Ovary (tissue), 9 donors: ENCODE measurements around the gene MDFI. TPM values are rescaled to one million over a fixed set of nuclear protein-coding genes. Genes with fewer than 3 reads are reported as not detected.
A peak's percentile ranks its signal among the peaks of the same experiment; 100 is the strongest.

ENCODE experiments used
- DNase-seq, 5 donors: peaks; one replicate each; pipeline ENCODE4 v3.0.0-alpha.2; 2019 to 2020
- H3K27ac ChIP-seq, 2 donors: fragments of 200-600 bp; one replicate each; pipeline versions ENCODE4 v1.5.1 to v1.8.0; 2019 to 2022
- H3K27me3 ChIP-seq: fragments of 200-600 bp; one replicate; pipeline ENCODE4 v1.8.0; 2022
- H3K36me3 ChIP-seq: fragments of 200-600 bp; sonication (generic); one replicate; pipeline ENCODE4 v1.5.1; 2019
- H3K4me1 ChIP-seq: one replicate; pipeline ENCODE4 v1.8.1; 2013; ENCODE audit warnings: mild to moderate bottlenecking, moderate library complexity; ENCODE audit not compliant: insufficient read depth
- H3K4me3 ChIP-seq: fragments of 200-600 bp; sonication (generic); one replicate; pipeline ENCODE4 v1.5.1; 2017
- H3K9me3 ChIP-seq, 2 donors: fragments of 200-600 bp in 1 of 2; sonication (generic) in 1 of 2; one replicate each; pipeline versions ENCODE4 v1.5.1 to v1.8.1; 2013 to 2019; ENCODE audit warnings: mild to moderate bottlenecking in 1 of 2, moderate library complexity in 1 of 2
- EP300 ChIP-seq: sonication (generic); formaldehyde crosslinking; IDR thresholded peaks from one replicate; pipeline ENCODE4 v1.6.1; 2017; ENCODE audit warnings: antibody characterized with exemption
- POLR2A ChIP-seq: fragments of 450-650 bp; IDR thresholded peaks from one replicate; pipeline ENCODE4 v1.6.1; 2017; ENCODE audit warnings: antibody characterized with exemption, mild to moderate bottlenecking, moderate library complexity
- WGBS, 3 donors: extraction: QIAGEN DNeasy Blood & Tissue Kit in 1 of 3; methylation state at CpG; one replicate each; pipeline versions ENCODE4 v1.1.5 to v1.1.7; 2013 to 2017; 5-methylcytosine and 5-hydroxymethylcytosine counted together
- intact Hi-C, 4 donors: fragments of 100-400 bp; cut with DNase I; formaldehyde crosslinking; loops; one replicate each; pipeline versions ENCODE4 v1.11.0 to v1.15.1; 2022 to 2023
- polyA plus RNA-seq, 2 donors: library from polyadenylated mRNA; stranded (reverse); fragments of 200-250 nt in 1 of 2; fragments of 350-450 nt in 1 of 2; fragmentation: Illumina TruSeq in 1 of 2; extraction: RNeasy Lipid Tissue Mini Kit (QIAGEN cat#74804) in 1 of 2; gene quantifications; one replicate each; pipeline ENCODE4 v1.2.3, GENCODE V29; 2013 to 2014
- total RNA-seq, 7 donors: library from RNA; depleted of rRNA in 2 of 7; stranded (reverse); fragments of >200 nt in 2 of 7; fragmentation: NEBNext Ultra II Directional in 3 of 7; extraction: Animal tissue kit (Norgen Biotek cat#: 25700) in 3 of 7; gene quantifications; one replicate each; pipeline versions ENCODE4 v1.1.0 to v1.2.4, GENCODE V29; 2016 to 2023
- TF ChIP-seq, protein P1 (sequence below), 3 donors: fragments of 450-650 bp in 2 of 3; fragments of 200-600 bp in 1 of 3; IDR thresholded peaks; one replicate each; pipeline versions ENCODE4 v1.5.1 to v1.8.0; 2016 to 2022; ENCODE audit warnings: antibody characterized with exemption in 3 of 3, mild to moderate bottlenecking in 1 of 3
- donor health status: DM: no; HTN: no; CAD: no; lungs with moderate emphysema.
- donor health status: DM: no; HTN: no; CAD: no.
- donor health status: Bipolar disorder and iron deficiency.
- donor health status: DM: yes; HTN: yes; CAD: no.
- donor health status: DM: no; HTN: no; CAD: no.
- donor health status: DM: yes; HTN: yes; CAD: no.

MDFI gene
- total and polyA plus RNA-seq, 9 donors: 3.8 to 24.4 (median 20.4) TPM

DNA sequence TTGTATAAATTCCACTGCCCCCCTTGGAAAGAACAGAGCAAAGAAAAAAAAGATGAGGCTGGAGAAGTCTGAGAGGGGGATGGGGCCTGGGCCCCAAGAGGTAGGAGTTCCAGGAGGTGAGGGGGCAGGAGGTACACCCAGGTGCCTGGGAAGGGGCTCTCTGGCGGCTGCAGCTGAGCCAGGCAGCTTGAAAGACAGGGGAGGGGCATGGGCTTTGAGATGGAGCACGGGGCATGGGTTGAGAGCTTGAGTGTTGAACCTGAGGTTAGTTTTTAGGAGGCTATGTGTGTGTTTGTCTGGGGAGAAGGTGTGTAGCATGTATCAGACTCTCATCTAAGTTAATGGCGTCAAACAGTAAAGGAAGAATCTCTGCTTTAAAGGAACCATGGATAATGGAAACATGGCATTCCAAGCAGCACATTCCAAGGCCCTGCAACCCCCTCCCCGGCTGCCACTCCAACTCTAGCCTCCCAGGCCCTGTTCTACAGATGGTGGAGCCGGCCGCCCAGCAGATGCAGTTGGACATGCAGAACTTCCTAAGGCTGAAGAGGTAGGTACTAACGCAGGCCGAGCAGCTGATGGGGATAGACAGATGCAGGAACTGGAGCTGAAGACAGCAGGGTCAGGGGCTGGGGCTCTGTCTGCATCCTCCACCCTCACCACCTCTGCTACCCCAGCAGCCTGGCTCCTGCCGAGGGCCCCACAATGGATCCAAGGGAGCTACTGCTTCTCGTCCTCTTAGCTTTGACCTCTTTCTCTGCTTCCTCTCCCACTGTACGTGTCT is 42.1 kb downstream of the MDFI start:
- WGBS, 3 donors: 76 to 78% (median 78%) methylated on average over 11 of the region's 11 CpGs
- intact Hi-C loops: loop anchor here in 1 of 4 donors (5.0 kb wide), 1 partner anchor 313 kb away; no protein-coding TSS in a partner anchor
- Histone ChIP-seq H3K36me3 (no peaks in the 10 kb centered on the region), H3K4me1 (no peaks in the 10 kb centered on the region), H3K27me3 (no peaks in the 10 kb centered on the region), H3K27ac (no peak overlapping the region), H3K4me3 (no peak overlapping the region), H3K9me3 (no peaks in the 10 kb centered on the region)
- DNase-seq: no peak
- TF ChIP-seq, protein P1, sequence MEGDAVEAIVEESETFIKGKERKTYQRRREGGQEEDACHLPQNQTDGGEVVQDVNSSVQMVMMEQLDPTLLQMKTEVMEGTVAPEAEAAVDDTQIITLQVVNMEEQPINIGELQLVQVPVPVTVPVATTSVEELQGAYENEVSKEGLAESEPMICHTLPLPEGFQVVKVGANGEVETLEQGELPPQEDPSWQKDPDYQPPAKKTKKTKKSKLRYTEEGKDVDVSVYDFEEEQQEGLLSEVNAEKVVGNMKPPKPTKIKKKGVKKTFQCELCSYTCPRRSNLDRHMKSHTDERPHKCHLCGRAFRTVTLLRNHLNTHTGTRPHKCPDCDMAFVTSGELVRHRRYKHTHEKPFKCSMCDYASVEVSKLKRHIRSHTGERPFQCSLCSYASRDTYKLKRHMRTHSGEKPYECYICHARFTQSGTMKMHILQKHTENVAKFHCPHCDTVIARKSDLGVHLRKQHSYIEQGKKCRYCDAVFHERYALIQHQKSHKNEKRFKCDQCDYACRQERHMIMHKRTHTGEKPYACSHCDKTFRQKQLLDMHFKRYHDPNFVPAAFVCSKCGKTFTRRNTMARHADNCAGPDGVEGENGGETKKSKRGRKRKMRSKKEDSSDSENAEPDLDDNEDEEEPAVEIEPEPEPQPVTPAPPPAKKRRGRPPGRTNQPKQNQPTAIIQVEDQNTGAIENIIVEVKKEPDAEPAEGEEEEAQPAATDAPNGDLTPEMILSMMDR (IDR thresholded peaks at IDR 0.05): no peak
- TF ChIP-seq POLR2A: no peak
- no peak for TF ChIP-seq EP300

DNA sequence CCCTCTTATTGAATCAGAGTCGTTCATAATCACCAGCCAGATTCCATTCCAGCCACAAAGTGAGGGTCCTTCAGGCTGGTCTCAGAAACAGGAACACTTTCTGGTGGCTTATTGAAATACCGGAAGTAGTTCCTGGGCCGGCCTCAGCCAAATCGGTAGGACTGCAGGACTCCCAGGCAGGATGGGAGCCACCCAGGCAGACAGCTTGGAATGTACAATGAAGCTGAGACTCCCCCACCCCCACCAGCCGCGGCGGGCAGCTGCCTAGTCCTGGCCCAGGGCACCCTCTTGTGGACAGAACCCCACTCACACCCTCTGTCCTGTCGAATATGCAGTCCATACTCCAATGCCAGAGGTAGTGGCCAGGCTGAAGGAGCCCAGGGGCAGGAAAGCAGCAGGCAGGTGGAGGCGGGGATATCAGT is 43.8 kb downstream of the MDFI start:
- TF ChIP-seq, protein P1 (IDR thresholded peaks at IDR 0.05): peak; percentile 44 to 76 (median 75)
- TF ChIP-seq POLR2A: no peak
- intact Hi-C loops: loop anchor here (2.0 to 5.0 kb wide), 5 partner anchors 79 to 315 kb away; no protein-coding TSS in a partner anchor
- Histone ChIP-seq H3K36me3 (no peaks in the 10 kb centered on the region), H3K27ac (no peak overlapping the region), H3K27me3 (no peaks in the 10 kb centered on the region), H3K9me3 (no peaks in the 10 kb centered on the region), H3K4me3 (no peak overlapping the region), H3K4me1 (no peaks in the 10 kb centered on the region)
- 3% methylated on average over 9 of the region's 9 CpGs for WGBS, 3 donors
- DNase-seq: peak; percentile 87 to 93 (median 88)

DNA sequence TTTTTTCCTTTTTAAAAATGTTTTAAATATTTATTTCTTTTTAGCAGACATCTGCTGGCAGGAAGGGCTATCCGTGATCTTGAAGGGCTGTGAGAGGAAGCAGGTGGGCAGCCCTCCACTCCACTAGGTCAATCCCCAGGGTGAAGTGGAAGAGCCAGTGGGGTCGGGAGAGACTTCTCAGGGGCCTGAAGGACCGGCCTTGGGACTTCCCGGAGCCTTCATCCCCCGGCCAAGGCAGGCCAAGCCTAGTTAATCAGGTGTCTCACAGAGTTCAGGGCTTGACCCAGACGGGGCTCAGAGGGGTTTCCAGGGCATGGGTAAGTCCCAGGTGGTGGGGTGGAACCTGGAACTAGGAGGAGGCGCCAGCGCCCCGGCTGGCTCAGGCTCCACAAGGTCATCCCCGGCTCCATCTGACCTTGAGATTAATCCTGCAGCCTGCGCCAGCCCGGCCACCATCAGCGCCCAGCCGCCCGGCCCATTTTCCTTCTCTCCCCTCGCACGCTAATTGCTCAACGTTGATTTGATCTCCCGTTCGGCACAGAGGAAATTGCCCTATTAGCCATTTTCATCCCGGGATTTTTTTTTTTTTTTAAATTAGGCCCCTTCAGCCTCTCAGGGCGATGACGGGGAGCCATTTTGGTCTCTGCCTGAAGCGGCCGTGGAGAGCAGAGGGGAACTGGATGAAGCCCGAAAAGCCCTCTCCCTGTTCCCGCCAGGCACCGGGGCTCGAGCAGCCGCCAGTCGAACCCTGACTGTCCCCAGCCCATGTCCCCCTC is 44.4 kb downstream of the MDFI start:
- intact Hi-C loops: loop anchor here (1.0 to 5.0 kb wide), 6 partner anchors 80 to 316 kb away; no protein-coding TSS in a partner anchor
- Histone ChIP-seq H3K9me3 (no peaks in the 10 kb centered on the region), H3K36me3 (no peaks in the 10 kb centered on the region), H3K27ac (peak overlapping the region; percentile 54 to 80), H3K27me3 (no peaks in the 10 kb centered on the region), H3K4me1 (no peaks in the 10 kb centered on the region), H3K4me3 (peak overlapping the region; percentile 38)
- TF ChIP-seq, protein P1 (IDR thresholded peaks at IDR 0.05): no peak
- TF ChIP-seq POLR2A: no peak
- no peak for TF ChIP-seq EP300
- DNase-seq: peak; percentile 38 to 68 (median 46)
- WGBS, 3 donors: 19 to 26% (median 22%) methylated on average over 31 of the region's 31 CpGs

DNA sequence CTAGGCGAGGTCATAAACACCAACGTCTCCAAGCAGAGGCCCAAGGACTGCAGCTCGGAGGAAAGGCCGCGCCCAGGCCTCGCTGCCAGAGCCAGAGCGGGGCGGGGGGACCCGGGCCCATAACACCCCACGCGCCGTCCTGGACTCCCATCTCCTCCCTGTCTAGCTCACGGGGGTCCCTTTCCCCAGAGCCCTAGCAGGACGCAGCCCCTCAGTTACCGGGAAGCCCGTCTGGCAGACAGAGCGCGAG is 44.9 kb downstream of the MDFI start:
- H3K4me1 ChIP-seq: no peaks in the 10 kb centered on the region
- intact Hi-C loops: loop anchor here (1.0 to 5.0 kb wide), 6 partner anchors 80 to 316 kb away; no protein-coding TSS in a partner anchor
- WGBS, 3 donors: 6 to 8% (median 7%) methylated on average over 18 of the region's 18 CpGs
- peak overlapping the region; percentile 54 to 80 for H3K27ac ChIP-seq
- TF ChIP-seq POLR2A (no peak), EP300 (no peak)
- TF ChIP-seq, protein P1 (IDR thresholded peaks at IDR 0.05): no peak
- H3K27me3 ChIP-seq: no peaks in the 10 kb centered on the region
- no peaks in the 10 kb centered on the region for H3K36me3 ChIP-seq
- DNase-seq: no peak
- no peaks in the 10 kb centered on the region for H3K9me3 ChIP-seq
- H3K4me3 ChIP-seq: peak overlapping the region; percentile 38
